Esophagus muscularis mucosa (tissue), 4 donors: ENCODE measurements around the gene GPR21. TPM values are rescaled to one million over a fixed set of nuclear protein-coding genes. Genes with fewer than 3 reads are reported as not detected.

ENCODE experiments used
- DNase-seq: peaks from one replicate; pipeline ENCODE4 v3.0.0-alpha.2; 2017; ENCODE audit errors: extremely low spot score
- H3K27ac ChIP-seq, 4 donors: fragments of 200-600 bp; sonication (generic); replicated peaks in 1 of 4; 1 replicate in 3 of 4; 2 replicates in 1 of 4; pipeline ENCODE4 v1.5.1; 2016 to 2019; ENCODE audit warnings: mild to moderate bottlenecking in 1 of 4
- H3K27me3 ChIP-seq, 4 donors: fragments of 200-600 bp; sonication (generic); one replicate each; pipeline versions ENCODE4 v1.5.1 to v1.6.0; 2016 to 2019
- H3K36me3 ChIP-seq, 4 donors: fragments of 200-600 bp; sonication (generic); one replicate each; pipeline ENCODE4 v1.5.1; 2016 to 2019
- H3K4me1 ChIP-seq, 4 donors: fragments of 200-600 bp; sonication (generic); one replicate each; pipeline ENCODE4 v1.5.1; 2016 to 2019
- H3K4me3 ChIP-seq, 4 donors: fragments of 200-600 bp; sonication (generic); 1 replicate in 2 of 4; 2 replicates in 2 of 4; pipeline ENCODE4 v1.5.1; 2016 to 2019; ENCODE audit warnings: mild to moderate bottlenecking in 4 of 4, moderate library complexity in 1 of 4
- H3K9me3 ChIP-seq, 4 donors: fragments of 200-600 bp; sonication (generic); 1 replicate in 3 of 4; 2 replicates in 1 of 4; pipeline ENCODE4 v1.5.1; 2016 to 2019
- CTCF ChIP-seq, 3 experiments: fragments of 200-600 bp in 2 of 3; fragments of 450-650 bp in 1 of 3; sonication (generic) in 2 of 3; IDR thresholded peaks; one replicate each; pipeline ENCODE4 v1.5.1; 2017 to 2019; ENCODE audit warnings: antibody characterized with exemption in 3 of 3, mild to moderate bottlenecking in 2 of 3, moderate library complexity in 1 of 3
- EP300 ChIP-seq: sonication (generic); formaldehyde crosslinking; IDR thresholded peaks from one replicate; pipeline ENCODE4 v1.6.1; 2017; ENCODE audit warnings: antibody characterized with exemption
- POLR2A ChIP-seq: fragments of 450-650 bp; IDR thresholded peaks from one replicate; pipeline ENCODE4 v1.6.1; 2017; ENCODE audit warnings: antibody characterized with exemption, moderate library complexity, mild to moderate bottlenecking, low read depth
- POLR2AphosphoS5 ChIP-seq, 2 donors: sonication (generic); formaldehyde crosslinking; IDR thresholded peaks; one replicate each; pipeline ENCODE4 v1.6.1; 2017; ENCODE audit warnings: antibody characterized with exemption in 2 of 2
- WGBS: methylation state at CpG from one replicate; pipeline ENCODE4 v1.1.5; 2018; 5-methylcytosine and 5-hydroxymethylcytosine counted together
- intact Hi-C: fragments of 100-400 bp; cut with DNase I; formaldehyde crosslinking; loops from one replicate; pipeline ENCODE4 v1.15.1; 2023
- total RNA-seq, 4 donors: library from RNA; depleted of rRNA; stranded (reverse); fragments of >200 nt; gene quantifications; one replicate each; pipeline versions ENCODE4 v1.1.0 to v1.2.1, GENCODE V29; 2016

Gene GPR21
- total RNA-seq, 4 donors from 2014 or later: 0.33 to 1.1 (median 0.52) TPM; not detected in 1

GRCh38 chr9:123027517-123027916 lies 6.0 kb upstream of the GPR21 start:
- Histone ChIP-seq H3K36me3 (peaks cover 1 to 46% (median 32%) of the 10 kb centered on the region in 4 donors), H3K9me3 (no peaks in the 10 kb centered on the region), H3K27ac (no peak overlapping the region), H3K4me3 (no peak overlapping the region), H3K27me3 (no peaks in the 10 kb centered on the region), H3K4me1 (peaks cover 0 to 26% (median 22%) of the 10 kb centered on the region in 4 donors)
- DNase-seq: no peak
- 71% methylated on average over 3 of the region's 3 CpGs for WGBS
- TF ChIP-seq EP300 (no peak), CTCF (IDR thresholded peaks at IDR 0.05) (no peak), POLR2AphosphoS5 (IDR thresholded peaks at IDR 0.05) (no peak), POLR2A (no peak)
- intact Hi-C loops: no loop called here

- no peaks in the 10 kb centered on the region for H3K27me3 ChIP-seq
- DNase-seq: no peak
- no peak overlapping the region for H3K4me3 ChIP-seq
- intact Hi-C loops: no loop called here
- no peak overlapping the region for H3K27ac ChIP-seq
- no peak for TF ChIP-seq CTCF (IDR thresholded peaks at IDR 0.05)
- TF ChIP-seq EP300: no peak
- TF ChIP-seq POLR2A: no peak
- TF ChIP-seq POLR2AphosphoS5 (IDR thresholded peaks at IDR 0.05): no peak
- H3K4me1 ChIP-seq: peaks cover 0 to 32% (median 29%) of the 10 kb centered on the region in 4 donors
- peaks cover 0 to 39% (median 26%) of the 10 kb centered on the region in 4 donors for H3K36me3 ChIP-seq
- H3K9me3 ChIP-seq: no peaks in the 10 kb centered on the region
Measured at GRCh38 chr9:123028136-123028535, 5.3 kb upstream of the GPR21 start.

- no peak for DNase-seq
- 97% methylated on average over 3 of the region's 3 CpGs for WGBS
- Histone ChIP-seq H3K4me1 (peaks cover 0 to 40% (median 37%) of the 10 kb centered on the region in 4 donors), H3K27me3 (no peaks in the 10 kb centered on the region), H3K36me3 (peaks cover 0 to 31% (median 18%) of the 10 kb centered on the region in 4 donors), H3K9me3 (no peaks in the 10 kb centered on the region), H3K4me3 (no peak overlapping the region), H3K27ac (no peak overlapping the region)
- intact Hi-C loops: no loop called here
- TF ChIP-seq POLR2AphosphoS5 (IDR thresholded peaks at IDR 0.05): no peak
- no peak for TF ChIP-seq CTCF (IDR thresholded peaks at IDR 0.05)
- no peak for TF ChIP-seq POLR2A
- no peak for TF ChIP-seq EP300
Measured at GRCh38 chr9:123028973-123029372, 4.5 kb upstream of the GPR21 start.

- Histone ChIP-seq H3K9me3 (no peaks in the 10 kb centered on the region), H3K4me1 (peaks cover 0 to 68% (median 66%) of the 10 kb centered on the region in 4 donors), H3K27ac (peak overlapping the region in 1 of 4 donors; percentile 2), H3K27me3 (no peaks in the 10 kb centered on the region), H3K36me3 (peaks cover 0 to 29% (median 23%) of the 10 kb centered on the region in 4 donors), H3K4me3 (no peak overlapping the region)
- TF ChIP-seq CTCF (IDR thresholded peaks at IDR 0.05) (no peak), POLR2A (no peak), EP300 (no peak), POLR2AphosphoS5 (IDR thresholded peaks at IDR 0.05) (no peak)
- intact Hi-C loops: no loop called here
- 89% methylated on average over 1 of the region's 1 CpG for WGBS
- no peak for DNase-seq
Measured at GRCh38 chr9:123031963-123032362, 1.5 kb upstream of the GPR21 start.
